ENCODE measurements around the gene SECTM1.

The SECTM1 gene

GRCh38 chr17:82327289-82327688 lies 6.3 kb downstream of the SECTM1 start:
- H3K14ac ChIP-seq (ENCODE audit: low read length): no peak overlapping the region
- no CpG with 5 or more reads among the region's 15 CpGs for WGBS, 2 donors (ENCODE audit: extremely low coverage in 2 of 2, insufficient read length in 2 of 2, insufficient replicate concordance in 1 of 2)
- no peak overlapping the region for H3K4me2 ChIP-seq (ENCODE audit: insufficient read depth, low read length, poor library complexity, severe bottlenecking)
- H4K8ac ChIP-seq (ENCODE audit: low read depth, low read length): no peak overlapping the region
- H3K9me3 ChIP-seq (replicated peaks in 1 of 2; ENCODE audit: control insufficient read depth in 2 of 2, insufficient read depth in 1 of 2, low read depth in 1 of 2, low read length in 2 of 2): no peaks in the 10 kb centered on the region
- H3K4me3 ChIP-seq (ENCODE audit: low read length in 2 of 2): no peak overlapping the region
- no peaks in the 10 kb centered on the region for H3K36me3 ChIP-seq (replicated peaks in 1 of 2; ENCODE audit: control insufficient read depth in 2 of 2, insufficient read depth in 2 of 2, low read length in 2 of 2)
- no peak overlapping the region for H4K91ac ChIP-seq (ENCODE audit: low read depth, low read length, poor library complexity)
- H2BK12ac ChIP-seq (ENCODE audit: low read length): peak overlapping the region; percentile 65
- no peak overlapping the region for H3K27ac ChIP-seq (replicated peaks; ENCODE audit: low read length)
- no peak overlapping the region for H3K23ac ChIP-seq (ENCODE audit: low read depth, low read length, poor library complexity)
- H2BK5ac ChIP-seq (ENCODE audit: low read length): peak overlapping the region; percentile 84
- H2AFZ ChIP-seq (ENCODE audit: low read length): no peak overlapping the region
- H3K4ac ChIP-seq (ENCODE audit: low read length): no peak overlapping the region
- peaks cover under 1% of the 10 kb centered on the region for H3K79me1 ChIP-seq (ENCODE audit: low read depth, low read length)
- H3K27me3 ChIP-seq (ENCODE audit: control insufficient read depth in 3 of 3, insufficient read depth in 3 of 3, low read depth in 1 of 3, low read length in 3 of 3): peaks cover 1 to 93% (median 6%) of the 10 kb centered on the region in 3 experiments
- H2BK15ac ChIP-seq (ENCODE audit: low read length): peak overlapping the region; percentile 16
- peak overlapping the region; percentile 92 for H3K18ac ChIP-seq (ENCODE audit: low read length)
- H2AK5ac ChIP-seq (ENCODE audit: low read depth, low read length): peak overlapping the region; percentile 100
- DNase-seq (ENCODE audit: low spot score): no peak
- H3K4me1 ChIP-seq (ENCODE audit: control insufficient read depth in 2 of 2, insufficient read depth in 1 of 2, low read depth in 1 of 2, low read length in 2 of 2): peaks cover 17 to 21% of the 10 kb centered on the region in 2 donors
- peak overlapping the region; percentile 67 for H2BK120ac ChIP-seq (ENCODE audit: low read depth, low read length)
- H3K9ac ChIP-seq (ENCODE audit: low read depth, low read length, poor library complexity): no peak overlapping the region

DNA sequence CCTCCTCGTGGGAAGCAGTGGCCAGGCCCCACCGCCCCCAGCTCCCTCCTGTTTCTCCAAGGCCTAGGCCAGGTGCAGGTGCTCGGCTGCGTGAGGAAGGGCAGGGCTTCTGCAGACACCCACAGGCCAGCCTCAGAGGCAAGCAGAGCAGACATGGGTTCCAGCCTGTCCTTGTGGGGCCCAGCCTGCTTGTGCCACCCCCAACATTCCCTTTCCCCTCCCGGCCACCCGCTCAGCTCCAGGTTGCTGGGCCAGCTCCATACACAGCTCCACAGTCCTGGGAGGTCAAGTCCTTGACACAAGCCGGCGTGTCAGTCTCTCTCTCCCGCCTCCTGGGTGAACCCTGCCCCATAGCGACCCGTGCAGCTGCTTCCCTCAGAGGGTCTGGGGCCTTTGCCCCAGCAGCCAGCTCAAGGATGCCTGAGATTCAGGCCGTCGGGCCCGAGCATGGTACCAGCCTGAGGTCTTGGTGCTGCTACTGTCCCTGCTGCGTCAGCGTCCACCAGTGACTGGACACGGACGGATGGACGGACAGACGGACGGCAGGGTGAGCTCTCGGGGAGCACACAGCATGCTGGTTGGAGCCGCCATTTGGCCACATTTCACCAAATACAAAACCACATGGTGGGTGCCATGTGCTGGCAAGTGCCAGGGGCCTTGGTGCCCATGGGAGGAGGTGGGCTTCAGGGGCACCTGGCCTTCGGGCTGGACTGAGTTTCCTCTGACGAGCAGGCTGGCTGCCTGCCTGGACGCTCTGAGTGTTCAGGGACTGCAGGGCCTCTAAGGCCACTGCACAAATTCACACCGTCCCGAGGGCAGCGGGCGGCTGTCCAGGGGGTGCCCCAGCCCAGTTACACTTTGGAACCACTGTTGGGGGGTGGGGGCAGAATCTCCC lies 8.0 kb downstream of the SECTM1 start:
- Histone ChIP-seq H3K4ac (ENCODE audit: low read length) (peak overlapping the region; percentile 66), H3K79me1 (ENCODE audit: low read depth, low read length) (no peaks in the 10 kb centered on the region), H2AFZ (ENCODE audit: low read length) (no peak overlapping the region), H3K4me3 (ENCODE audit: low read length in 2 of 2) (peak overlapping the region in 1 of 2 donors; percentile 61), H2BK12ac (ENCODE audit: low read length) (peak overlapping the region; percentile 84), H3K14ac (ENCODE audit: low read length) (peak overlapping the region; percentile 82), H2AK5ac (ENCODE audit: low read depth, low read length) (peak overlapping the region; percentile 89), H3K9ac (ENCODE audit: low read depth, low read length, poor library complexity) (no peak overlapping the region), H3K23ac (ENCODE audit: low read depth, low read length, poor library complexity) (peak overlapping the region; percentile 83), H2BK15ac (ENCODE audit: low read length) (peak overlapping the region; percentile 93), H3K9me3 (replicated peaks in 1 of 2; ENCODE audit: control insufficient read depth in 2 of 2, insufficient read depth in 1 of 2, low read depth in 1 of 2, low read length in 2 of 2) (no peaks in the 10 kb centered on the region), H2BK5ac (ENCODE audit: low read length) (peak overlapping the region; percentile 29), H2BK120ac (ENCODE audit: low read depth, low read length) (no peak overlapping the region), H3K18ac (ENCODE audit: low read length) (peak overlapping the region; percentile 28), H3K4me2 (ENCODE audit: insufficient read depth, low read length, poor library complexity, severe bottlenecking) (no peak overlapping the region), H3K4me1 (ENCODE audit: control insufficient read depth in 2 of 2, insufficient read depth in 1 of 2, low read depth in 1 of 2, low read length in 2 of 2) (peaks cover 17 to 21% of the 10 kb centered on the region in 2 donors), H3K36me3 (replicated peaks in 1 of 2; ENCODE audit: control insufficient read depth in 2 of 2, insufficient read depth in 2 of 2, low read length in 2 of 2) (no peaks in the 10 kb centered on the region), H4K8ac (ENCODE audit: low read depth, low read length) (no peak overlapping the region), H3K27ac (replicated peaks; ENCODE audit: low read length) (no peak overlapping the region), H4K91ac (ENCODE audit: low read depth, low read length, poor library complexity) (no peak overlapping the region), H3K27me3 (ENCODE audit: control insufficient read depth in 3 of 3, insufficient read depth in 3 of 3, low read depth in 1 of 3, low read length in 3 of 3) (peaks cover 0 to 84% (median 0%) of the 10 kb centered on the region in 3 experiments)
- no peak for DNase-seq (ENCODE audit: low spot score)
- WGBS, 2 donors (ENCODE audit: extremely low coverage in 2 of 2, insufficient read length in 2 of 2, insufficient replicate concordance in 1 of 2): no CpG with 5 or more reads among the region's 30 CpGs

DNA sequence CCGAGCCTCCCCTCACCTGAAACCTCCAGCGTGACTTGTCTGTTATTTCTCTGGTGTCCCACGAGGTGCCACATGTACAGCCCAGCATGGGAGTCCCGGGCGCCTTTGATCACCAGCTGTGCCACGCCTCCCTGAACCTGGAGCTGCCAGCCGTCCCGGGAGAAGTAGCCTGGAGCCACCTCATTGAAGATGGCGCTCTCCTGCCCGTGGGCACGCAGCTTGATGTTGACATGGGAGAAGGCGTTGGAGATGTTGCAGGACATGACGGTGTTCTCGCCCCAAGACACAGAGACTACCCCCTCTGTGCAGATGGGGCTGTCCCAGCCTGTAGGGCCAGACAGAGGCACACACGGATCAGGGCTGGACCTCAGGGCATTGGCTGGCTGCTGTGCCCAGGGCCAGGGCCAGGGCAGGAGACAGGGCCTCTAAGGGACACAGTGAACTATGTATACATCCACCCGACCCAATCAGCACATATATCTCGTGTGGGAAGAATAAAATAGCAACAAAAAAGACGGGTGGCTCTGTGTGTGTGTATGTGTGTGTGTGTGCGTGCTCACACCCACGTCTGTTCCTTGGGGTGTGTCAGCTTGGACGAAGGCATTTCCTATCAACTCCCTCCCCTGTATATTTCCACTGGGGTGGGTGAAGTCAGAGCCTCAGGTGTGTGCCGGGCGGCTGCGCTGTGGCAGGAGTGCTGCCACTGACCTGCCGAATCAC lies 8.8 kb downstream of the SECTM1 start:
- Histone ChIP-seq H2BK15ac (ENCODE audit: low read length) (peak overlapping the region; percentile 93), H3K4ac (ENCODE audit: low read length) (no peak overlapping the region), H3K14ac (ENCODE audit: low read length) (peak overlapping the region; percentile 82), H3K79me1 (ENCODE audit: low read depth, low read length) (peaks cover under 1% of the 10 kb centered on the region), H2BK5ac (ENCODE audit: low read length) (no peak overlapping the region), H3K9ac (ENCODE audit: low read depth, low read length, poor library complexity) (peak overlapping the region; percentile 50), H3K18ac (ENCODE audit: low read length) (peak overlapping the region; percentile 35), H2BK120ac (ENCODE audit: low read depth, low read length) (peak overlapping the region; percentile 18), H4K91ac (ENCODE audit: low read depth, low read length, poor library complexity) (no peak overlapping the region), H3K27me3 (ENCODE audit: control insufficient read depth in 3 of 3, insufficient read depth in 3 of 3, low read depth in 1 of 3, low read length in 3 of 3) (peaks cover 0 to 76% (median 0%) of the 10 kb centered on the region in 3 experiments), H2AK5ac (ENCODE audit: low read depth, low read length) (peak overlapping the region; percentile 89), H2AFZ (ENCODE audit: low read length) (no peak overlapping the region), H2BK12ac (ENCODE audit: low read length) (peak overlapping the region; percentile 84), H3K23ac (ENCODE audit: low read depth, low read length, poor library complexity) (peak overlapping the region; percentile 80), H3K4me3 (ENCODE audit: low read length in 2 of 2) (no peak overlapping the region), H3K4me2 (ENCODE audit: insufficient read depth, low read length, poor library complexity, severe bottlenecking) (no peak overlapping the region), H3K9me3 (replicated peaks in 1 of 2; ENCODE audit: control insufficient read depth in 2 of 2, insufficient read depth in 1 of 2, low read depth in 1 of 2, low read length in 2 of 2) (peaks cover 0 to under 1% of the 10 kb centered on the region in 2 donors), H4K8ac (ENCODE audit: low read depth, low read length) (no peak overlapping the region), H3K4me1 (ENCODE audit: control insufficient read depth in 2 of 2, insufficient read depth in 1 of 2, low read depth in 1 of 2, low read length in 2 of 2) (peaks cover 17 to 21% of the 10 kb centered on the region in 2 donors), H3K36me3 (replicated peaks in 1 of 2; ENCODE audit: control insufficient read depth in 2 of 2, insufficient read depth in 2 of 2, low read length in 2 of 2) (no peaks in the 10 kb centered on the region), H3K27ac (replicated peaks; ENCODE audit: low read length) (no peak overlapping the region)
- no peak for DNase-seq (ENCODE audit: low spot score)
- WGBS, 2 donors (ENCODE audit: extremely low coverage in 2 of 2, insufficient read length in 2 of 2, insufficient replicate concordance in 1 of 2): no CpG with 5 or more reads among the region's 25 CpGs

Measured in neuronal stem cell (in vitro differentiated cells).